HCT116 (cell line): ENCODE results near the gene KRTAP12-2.

Experiments used
- EZH2 ChIP-seq: fragments of 200-600 bp; sonication (generic); IDR thresholded peaks from 2 replicates; pipeline ENCODE4 v1.6.1; 2017; ENCODE audit warnings: antibody characterized with exemption, mixed run types
- EZH2phosphoT487 ChIP-seq: fragments of 200-600 bp; IDR thresholded peaks from 2 replicates; pipeline ENCODE4 v1.6.1; 2018; ENCODE audit warnings: antibody characterized with exemption, borderline replicate concordance
- FOSL1 ChIP-seq: IDR thresholded peaks from 2 replicates; pipeline ENCODE4 v1.6.1; 2012; ENCODE audit warnings: low read depth
- JUND ChIP-seq: IDR thresholded peaks from 2 replicates; pipeline ENCODE4 v1.6.1; 2012
- POLR2A ChIP-seq: IDR thresholded peaks from 2 replicates; pipeline ENCODE4 v1.7.0; 2011; ENCODE audit warnings: borderline replicate concordance; ENCODE audit not compliant: insufficient read depth, insufficient read length; ENCODE audit errors: extremely low read depth
- RAD21 ChIP-seq: IDR thresholded peaks from 2 replicates; pipeline ENCODE4 v1.6.1; 2012; ENCODE audit warnings: low read depth, mild to moderate bottlenecking
- SIN3A ChIP-seq: IDR thresholded peaks from 2 replicates; pipeline ENCODE4 v1.6.1; 2012; ENCODE audit warnings: low read depth
- SRF ChIP-seq: IDR thresholded peaks from 2 replicates; pipeline ENCODE4 v1.6.1; 2012; ENCODE audit warnings: low read depth
- YY1 ChIP-seq: IDR thresholded peaks from 2 replicates; pipeline ENCODE4 v1.6.1; 2011; ENCODE audit warnings: low read length, low read depth, moderate library complexity, mild to moderate bottlenecking; ENCODE audit not compliant: insufficient replicate concordance; ENCODE audit errors: extremely low read depth
- ZFX ChIP-seq: fragments of 450-650 bp; IDR thresholded peaks from 2 replicates; pipeline ENCODE4 v1.6.1; 2017
- ZNF274 ChIP-seq: fragments of 200-500 bp; sonication (Bioruptor generic); IDR thresholded peaks from 2 replicates; pipeline ENCODE4 v1.6.1; 2014; ENCODE audit warnings: mild to moderate bottlenecking, low read depth, low read length, inconsistent platforms
- TF ChIP-seq, protein P1 (sequence below): IDR thresholded peaks from 2 replicates; pipeline ENCODE4 v1.6.1; 2012; ENCODE audit warnings: low read depth
- TF ChIP-seq, protein P2 (sequence below), 3 experiments: fragments of 200-600 bp in 1 of 3; sonication (generic) in 1 of 3; IDR thresholded peaks in 2 of 3; conservative IDR thresholded peaks in 1 of 3; 2 replicates each; pipeline ENCODE4 v1.5.1; 2012 to 2017; ENCODE audit warnings: low read depth in 2 of 3, low read length in 2 of 3, antibody characterized with exemption in 1 of 3, borderline replicate concordance in 1 of 3, control low read depth in 1 of 3, mild to moderate bottlenecking in 1 of 3, mixed read lengths in 1 of 3, mixed run types in 1 of 3, moderate library complexity in 1 of 3; ENCODE audit not compliant: insufficient read depth in 1 of 3
- TF ChIP-seq, protein P3 (sequence below): IDR thresholded peaks from 2 replicates; pipeline ENCODE4 v1.6.1; 2012

DNA sequence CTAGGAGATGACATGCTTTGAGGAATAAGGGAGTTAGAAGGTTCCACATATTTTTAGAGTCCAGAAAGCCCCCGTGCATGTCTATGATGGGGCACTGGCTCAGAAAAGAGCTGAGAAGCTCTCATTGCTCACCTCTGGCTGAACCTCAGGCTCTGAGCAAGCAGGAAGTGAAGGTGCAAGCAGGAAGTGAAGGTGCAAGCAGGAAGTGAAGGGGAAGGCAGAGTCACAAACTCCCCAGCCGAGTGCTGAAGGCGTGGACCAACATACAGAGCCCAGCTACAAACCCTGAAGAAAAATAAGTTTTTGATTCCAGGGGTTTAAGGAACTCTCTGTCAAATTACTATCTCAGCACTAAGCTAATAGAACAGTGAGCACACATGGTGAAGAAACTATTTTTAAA lies 47.8 kb downstream of the KRTAP12-2 start:
- TF ChIP-seq ZNF274 = no peak
- TF ChIP-seq EZH2 = no peak
- TF ChIP-seq, protein P1, sequence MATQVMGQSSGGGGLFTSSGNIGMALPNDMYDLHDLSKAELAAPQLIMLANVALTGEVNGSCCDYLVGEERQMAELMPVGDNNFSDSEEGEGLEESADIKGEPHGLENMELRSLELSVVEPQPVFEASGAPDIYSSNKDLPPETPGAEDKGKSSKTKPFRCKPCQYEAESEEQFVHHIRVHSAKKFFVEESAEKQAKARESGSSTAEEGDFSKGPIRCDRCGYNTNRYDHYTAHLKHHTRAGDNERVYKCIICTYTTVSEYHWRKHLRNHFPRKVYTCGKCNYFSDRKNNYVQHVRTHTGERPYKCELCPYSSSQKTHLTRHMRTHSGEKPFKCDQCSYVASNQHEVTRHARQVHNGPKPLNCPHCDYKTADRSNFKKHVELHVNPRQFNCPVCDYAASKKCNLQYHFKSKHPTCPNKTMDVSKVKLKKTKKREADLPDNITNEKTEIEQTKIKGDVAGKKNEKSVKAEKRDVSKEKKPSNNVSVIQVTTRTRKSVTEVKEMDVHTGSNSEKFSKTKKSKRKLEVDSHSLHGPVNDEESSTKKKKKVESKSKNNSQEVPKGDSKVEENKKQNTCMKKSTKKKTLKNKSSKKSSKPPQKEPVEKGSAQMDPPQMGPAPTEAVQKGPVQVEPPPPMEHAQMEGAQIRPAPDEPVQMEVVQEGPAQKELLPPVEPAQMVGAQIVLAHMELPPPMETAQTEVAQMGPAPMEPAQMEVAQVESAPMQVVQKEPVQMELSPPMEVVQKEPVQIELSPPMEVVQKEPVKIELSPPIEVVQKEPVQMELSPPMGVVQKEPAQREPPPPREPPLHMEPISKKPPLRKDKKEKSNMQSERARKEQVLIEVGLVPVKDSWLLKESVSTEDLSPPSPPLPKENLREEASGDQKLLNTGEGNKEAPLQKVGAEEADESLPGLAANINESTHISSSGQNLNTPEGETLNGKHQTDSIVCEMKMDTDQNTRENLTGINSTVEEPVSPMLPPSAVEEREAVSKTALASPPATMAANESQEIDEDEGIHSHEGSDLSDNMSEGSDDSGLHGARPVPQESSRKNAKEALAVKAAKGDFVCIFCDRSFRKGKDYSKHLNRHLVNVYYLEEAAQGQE = no peak
- TF ChIP-seq, protein P2, sequence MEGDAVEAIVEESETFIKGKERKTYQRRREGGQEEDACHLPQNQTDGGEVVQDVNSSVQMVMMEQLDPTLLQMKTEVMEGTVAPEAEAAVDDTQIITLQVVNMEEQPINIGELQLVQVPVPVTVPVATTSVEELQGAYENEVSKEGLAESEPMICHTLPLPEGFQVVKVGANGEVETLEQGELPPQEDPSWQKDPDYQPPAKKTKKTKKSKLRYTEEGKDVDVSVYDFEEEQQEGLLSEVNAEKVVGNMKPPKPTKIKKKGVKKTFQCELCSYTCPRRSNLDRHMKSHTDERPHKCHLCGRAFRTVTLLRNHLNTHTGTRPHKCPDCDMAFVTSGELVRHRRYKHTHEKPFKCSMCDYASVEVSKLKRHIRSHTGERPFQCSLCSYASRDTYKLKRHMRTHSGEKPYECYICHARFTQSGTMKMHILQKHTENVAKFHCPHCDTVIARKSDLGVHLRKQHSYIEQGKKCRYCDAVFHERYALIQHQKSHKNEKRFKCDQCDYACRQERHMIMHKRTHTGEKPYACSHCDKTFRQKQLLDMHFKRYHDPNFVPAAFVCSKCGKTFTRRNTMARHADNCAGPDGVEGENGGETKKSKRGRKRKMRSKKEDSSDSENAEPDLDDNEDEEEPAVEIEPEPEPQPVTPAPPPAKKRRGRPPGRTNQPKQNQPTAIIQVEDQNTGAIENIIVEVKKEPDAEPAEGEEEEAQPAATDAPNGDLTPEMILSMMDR (IDR thresholded peaks at IDR 0.05 in 2 of 3, conservative IDR thresholded peaks at IDR 0.05 in 1 of 3; ENCODE audit: borderline replicate concordance in 1 of 3, insufficient read depth in 1 of 3, low read depth in 2 of 3, low read length in 2 of 3) = no peak
- no peak for TF ChIP-seq ZFX
- TF ChIP-seq POLR2A = no peak
- no peak for TF ChIP-seq SIN3A
- TF ChIP-seq RAD21 = no peak
- no peak for TF ChIP-seq YY1
- no peak for TF ChIP-seq JUND
- TF ChIP-seq EZH2phosphoT487 = no peak
- TF ChIP-seq SRF = no peak
- TF ChIP-seq, protein P3, sequence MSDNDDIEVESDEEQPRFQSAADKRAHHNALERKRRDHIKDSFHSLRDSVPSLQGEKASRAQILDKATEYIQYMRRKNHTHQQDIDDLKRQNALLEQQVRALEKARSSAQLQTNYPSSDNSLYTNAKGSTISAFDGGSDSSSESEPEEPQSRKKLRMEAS = no peak
- no peak for TF ChIP-seq FOSL1
